HG03045 (cell line): ENCODE measurements around the gene NCOA5.

Experiments used
- ATAC-seq: cut with Tn5 transposase; IDR thresholded peaks from one replicate; pipeline ENCODE4 v1.9.1; 2021; ENCODE audit warnings: mild to moderate bottlenecking, moderate library complexity; ENCODE audit not compliant: unreplicated experiment

NCOA5 gene

DNA sequence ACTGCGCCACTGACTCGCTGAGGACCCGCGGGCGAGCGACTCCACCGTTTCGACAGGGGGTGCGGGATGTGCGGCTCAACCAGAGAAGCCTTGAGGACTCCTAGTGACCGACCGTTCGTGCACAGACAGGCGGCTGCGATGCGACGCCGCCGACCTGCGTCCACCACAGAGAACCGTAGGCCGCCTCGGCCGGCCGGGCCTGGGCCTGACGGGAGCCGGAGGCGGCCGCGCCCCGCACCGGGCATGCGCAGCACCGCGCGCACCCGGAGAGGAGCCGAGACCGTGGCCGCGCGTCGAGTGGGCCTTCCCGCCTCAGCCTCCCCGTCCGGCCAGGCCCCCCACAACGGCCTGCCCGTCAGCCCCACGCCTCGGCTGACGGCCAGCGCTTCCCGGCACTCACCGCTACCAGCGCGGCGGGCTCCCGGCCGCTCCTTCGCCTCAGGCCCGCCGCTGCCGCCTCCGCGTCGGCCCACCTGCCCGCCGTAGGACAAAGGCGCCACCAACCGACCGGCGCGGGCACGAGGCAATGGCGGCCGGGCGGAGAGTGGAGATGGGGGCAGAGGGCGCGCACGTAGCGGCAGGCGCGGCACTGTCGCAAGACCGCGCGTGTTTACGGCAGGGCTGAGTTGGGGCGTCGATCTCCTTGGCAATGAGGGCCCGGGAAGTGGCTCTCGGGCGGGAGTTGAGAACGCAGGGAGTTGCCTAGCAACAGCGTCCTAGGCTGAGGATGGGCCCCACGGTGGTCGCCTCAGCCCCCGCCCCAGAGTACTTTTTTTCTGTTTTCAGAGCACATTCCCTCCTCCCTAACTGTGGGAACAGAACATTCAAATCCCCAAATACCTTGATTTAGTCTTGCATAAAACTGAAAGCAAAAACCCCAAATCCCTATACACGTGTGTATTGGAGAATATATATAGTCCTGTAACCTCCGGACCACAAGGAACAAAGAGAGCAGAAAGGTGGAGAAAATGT, at the start of gene NCOA5:
TSS of gene NCOA5 (minus strand) at position 546 of the 972 bp plus-strand sequence. CDS start 10,538 bp downstream, outside the sequence.
- ATAC-seq, result peak; percentile 87

DNA sequence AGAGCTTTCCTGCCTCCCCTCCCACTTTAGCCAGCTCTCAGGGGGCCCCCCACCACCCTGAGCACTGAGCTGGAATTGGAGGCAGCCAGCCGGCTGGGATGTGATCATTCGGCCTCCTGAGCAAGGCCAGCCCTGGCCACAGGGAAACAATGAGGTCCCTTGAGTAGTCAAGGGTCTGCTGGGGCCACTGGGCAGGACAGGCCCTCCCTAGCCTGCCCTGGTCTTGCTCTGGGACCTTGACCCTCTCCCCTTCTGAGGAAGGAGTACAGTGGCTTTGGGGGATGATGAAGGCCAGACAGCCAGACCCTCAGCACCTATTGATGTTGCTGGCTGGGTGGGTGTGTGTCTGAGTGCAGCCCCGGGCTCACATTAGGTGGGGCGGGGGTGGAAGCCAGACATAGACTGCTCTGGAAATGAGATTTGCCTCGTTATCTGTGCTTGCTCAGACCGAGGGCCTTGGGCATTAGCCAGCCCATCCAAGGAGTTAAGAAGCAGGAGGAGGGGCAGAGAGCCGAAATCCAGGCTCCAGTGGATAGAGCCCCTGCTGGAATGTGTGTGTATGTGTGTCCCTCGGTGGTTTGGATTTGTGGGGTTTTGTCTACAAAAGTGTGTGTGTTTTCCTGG, 49.6 kb upstream of the NCOA5 start:
- ATAC-seq, result no peak

DNA sequence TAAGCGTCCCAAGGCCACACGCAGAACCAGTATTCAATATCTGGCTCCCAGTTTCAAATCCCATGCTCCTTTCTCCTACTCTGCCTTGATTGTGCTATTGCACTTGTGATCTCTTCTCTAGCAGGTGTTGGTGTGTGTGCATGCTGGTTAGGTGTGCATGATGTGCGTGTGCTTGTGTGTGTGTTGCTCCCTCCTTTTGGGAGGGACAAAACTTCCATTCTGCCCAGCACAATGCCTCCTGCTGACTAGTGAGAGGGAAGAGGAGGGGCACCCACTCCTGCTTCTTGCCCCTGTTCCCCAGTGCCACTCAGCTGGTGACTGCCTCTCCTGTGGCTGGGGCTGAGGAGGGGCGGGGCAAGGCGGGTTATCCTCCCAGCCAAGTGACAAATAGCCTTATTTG, 48.1 kb upstream of the NCOA5 start:
- ATAC-seq, result no peak

DNA sequence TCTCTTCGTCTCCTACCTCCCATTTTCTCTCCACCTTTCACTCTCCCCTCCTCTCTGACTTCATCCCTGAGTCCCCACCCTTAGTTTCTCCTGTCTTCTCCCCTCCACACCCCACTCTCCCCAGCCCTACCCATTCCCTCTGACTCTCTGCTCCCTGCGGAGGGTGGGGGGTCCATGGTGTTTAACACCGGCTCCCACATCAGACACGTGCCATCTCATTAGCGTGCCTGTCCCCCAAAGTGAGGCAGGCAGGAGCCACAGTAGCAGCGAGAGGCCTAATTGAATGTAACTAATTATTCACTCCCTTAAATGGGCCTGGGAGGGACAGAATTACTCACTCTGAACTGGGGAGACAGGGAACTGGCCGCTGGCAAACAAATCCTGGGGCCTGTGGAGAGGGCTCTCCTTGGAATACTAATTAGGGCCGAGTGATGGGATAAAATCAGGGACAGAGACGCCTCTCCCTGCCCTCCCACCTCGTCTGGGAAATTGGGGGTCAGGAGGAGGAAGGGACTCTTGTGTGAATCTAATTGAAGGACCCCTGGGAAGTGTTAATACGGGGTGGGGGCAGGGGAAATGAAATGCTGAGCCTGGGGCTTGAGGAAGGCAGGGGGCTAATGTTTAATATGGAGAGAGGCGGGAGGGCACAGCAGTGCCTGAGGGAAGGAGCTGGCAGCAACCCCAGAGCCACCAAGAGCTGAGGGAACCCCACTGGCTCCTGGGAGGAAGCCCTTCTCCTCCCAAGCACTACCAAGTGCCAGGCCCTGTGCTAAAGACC, 46.3 kb upstream of the NCOA5 start:
- no peak for ATAC-seq

DNA sequence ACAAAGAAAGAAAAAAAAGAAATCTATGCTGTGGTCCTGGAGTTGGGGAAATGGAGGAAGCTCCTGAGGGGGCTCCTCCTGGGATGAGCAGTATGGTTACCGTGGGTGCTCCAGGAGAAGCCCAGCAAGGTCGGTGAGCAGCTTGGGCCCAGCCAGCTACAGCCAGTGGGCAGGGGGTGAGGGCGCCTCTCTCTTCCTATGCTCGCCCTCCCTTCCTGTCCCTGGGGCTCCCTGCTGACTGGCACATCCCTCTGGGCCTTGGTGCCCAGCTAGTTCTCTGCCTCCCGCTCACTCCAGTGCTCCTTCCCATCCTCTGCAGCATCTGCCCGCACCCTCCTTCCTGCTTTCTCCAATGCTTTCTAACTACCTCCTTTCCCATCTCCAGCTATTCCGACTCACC, 45.0 kb upstream of the NCOA5 start:
- no peak for ATAC-seq

DNA sequence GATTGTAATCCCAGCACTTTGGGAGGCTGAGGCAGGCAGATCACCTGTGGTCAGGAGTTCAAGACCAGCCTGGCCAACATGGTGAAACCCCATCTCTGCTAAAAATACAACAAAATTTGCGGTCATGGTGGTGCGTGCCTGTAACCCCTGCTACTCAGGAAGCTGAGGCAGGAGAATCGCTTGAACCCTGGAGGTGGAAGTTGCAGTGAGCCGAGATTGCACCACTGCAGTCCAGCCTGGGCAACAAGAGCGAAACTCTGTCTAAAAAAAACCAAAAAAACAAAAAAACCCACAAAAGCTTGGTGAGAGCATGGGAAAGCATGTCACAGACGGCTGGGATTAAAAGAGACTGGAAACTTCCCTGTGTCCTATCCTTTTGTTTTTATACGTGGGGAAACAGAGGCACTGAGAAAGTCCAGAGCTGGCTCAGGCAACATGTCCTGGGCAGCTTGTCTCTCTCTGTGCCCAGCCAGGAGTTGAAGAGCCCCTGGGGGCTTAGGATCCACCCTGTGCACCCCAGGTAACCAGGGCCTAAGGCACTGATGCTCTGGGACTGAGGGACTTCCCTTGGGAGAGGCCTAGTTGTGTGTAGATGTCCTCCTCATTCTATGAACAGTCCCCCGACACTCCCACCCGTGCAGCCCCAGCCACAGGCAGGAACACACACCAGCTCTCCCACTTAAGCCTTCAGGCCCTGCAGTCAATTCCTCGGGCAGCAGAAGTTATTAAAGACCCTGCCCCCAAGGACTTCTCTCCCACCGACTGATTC, 44.3 kb upstream of the NCOA5 start:
- no peak for ATAC-seq

- ATAC-seq, result peak; percentile 47
Observed at GRCh38 chr20:46132705-46133120, 43.0 kb upstream of the NCOA5 start.

DNA sequence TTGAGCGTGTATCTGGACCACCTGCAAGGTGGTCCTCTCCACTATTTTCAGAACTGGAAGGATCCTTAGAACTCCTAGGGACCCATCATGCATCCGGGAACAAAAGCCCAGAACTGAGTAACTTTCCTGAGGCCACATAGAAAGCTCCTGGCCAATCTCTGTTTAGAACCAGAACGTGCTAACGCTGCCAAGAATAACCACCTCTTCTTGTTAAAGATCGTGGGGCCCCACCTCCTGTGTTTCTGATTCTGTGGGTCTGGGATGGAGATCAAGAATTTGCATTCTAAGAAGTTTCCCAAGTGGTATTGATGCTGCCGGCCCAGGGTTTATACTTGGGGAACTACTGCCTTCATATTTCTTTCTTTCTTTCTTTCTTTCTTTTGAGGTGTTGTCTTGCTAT, 41.6 kb upstream of the NCOA5 start:
- no peak for ATAC-seq

DNA sequence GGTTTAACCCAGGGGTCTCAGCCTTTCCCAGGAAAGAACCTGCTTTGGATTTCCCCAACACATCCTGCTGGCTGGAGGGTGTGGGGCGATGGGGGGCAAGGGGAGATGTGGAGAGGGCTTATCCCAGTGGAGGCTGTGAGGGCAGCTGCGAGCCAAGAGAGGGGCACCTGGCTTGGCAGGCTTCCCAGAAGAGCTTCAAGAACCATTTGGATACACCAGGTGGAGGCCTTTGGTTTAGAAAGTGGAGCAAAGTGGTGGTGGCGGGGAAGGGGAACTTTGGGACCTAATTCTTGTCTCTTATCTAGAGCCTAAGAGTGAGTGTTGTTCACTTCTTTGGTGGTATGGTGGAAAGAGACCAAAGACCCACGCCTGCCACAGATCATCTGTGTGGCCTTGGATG, 40.8 kb upstream of the NCOA5 start:
- ATAC-seq, result no peak

DNA sequence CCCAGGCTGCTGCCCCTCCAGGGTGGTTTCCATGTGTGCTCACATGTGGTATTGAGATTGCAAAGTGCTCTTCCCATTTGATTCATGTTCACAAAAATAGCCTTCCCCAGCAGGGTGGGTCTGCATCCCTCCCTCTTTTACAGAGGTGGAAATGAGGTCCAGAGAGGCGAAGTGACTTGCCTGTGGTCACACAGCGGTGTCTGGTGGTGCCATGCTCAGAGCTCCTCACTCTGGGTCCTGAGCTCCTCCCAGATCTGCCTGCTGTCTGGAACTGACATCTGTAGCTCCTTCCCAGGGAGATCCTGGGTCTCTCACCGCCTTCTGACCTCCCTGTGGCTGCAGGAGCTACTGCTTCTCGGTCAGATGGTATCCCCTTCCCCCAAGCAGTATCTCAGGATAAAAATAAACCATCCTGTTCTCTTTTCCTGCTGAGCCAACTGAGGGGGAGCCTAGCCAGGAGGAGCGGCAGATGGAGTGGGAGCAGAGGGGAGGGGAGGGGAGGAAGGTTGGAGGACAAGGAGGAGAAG, 40.3 kb upstream of the NCOA5 start:
- ATAC-seq, result no peak

- no peak for ATAC-seq
Observed at GRCh38 chr20:46128310-46129151, 38.8 kb upstream of the NCOA5 start.

GRCh38 chr20:46127396-46128010, 37.7 kb upstream of the NCOA5 start:
- ATAC-seq, result no peak

DNA sequence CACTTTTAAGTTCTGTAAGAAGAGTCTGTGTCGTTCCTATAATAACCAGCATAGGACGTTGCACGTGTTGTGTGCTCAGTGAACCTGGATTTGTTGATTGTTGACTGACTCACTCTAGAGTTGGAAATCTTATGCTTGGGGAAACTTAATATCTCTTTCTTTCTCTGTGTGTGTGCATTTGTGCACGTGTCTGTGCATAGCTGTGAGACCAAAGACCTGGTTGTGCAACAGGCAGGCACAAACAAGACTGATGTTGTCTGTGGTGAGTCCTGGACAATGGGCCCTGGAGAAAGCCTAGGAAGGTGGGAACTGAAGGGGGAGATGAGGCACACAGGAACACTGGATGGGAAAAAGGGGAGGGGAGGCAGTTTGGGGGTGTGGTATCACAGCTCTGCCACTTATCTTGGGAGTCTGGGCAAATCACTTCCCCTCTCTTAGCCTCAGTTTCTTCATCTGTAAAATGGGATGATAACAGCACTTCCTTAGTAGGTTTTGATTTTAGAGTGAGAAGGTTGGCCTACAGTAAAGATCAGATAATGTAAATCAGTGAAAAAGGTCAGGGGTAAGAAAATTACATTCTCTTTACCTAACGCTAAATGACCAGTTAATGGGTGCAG, 36.8 kb upstream of the NCOA5 start:
- no peak for ATAC-seq

DNA sequence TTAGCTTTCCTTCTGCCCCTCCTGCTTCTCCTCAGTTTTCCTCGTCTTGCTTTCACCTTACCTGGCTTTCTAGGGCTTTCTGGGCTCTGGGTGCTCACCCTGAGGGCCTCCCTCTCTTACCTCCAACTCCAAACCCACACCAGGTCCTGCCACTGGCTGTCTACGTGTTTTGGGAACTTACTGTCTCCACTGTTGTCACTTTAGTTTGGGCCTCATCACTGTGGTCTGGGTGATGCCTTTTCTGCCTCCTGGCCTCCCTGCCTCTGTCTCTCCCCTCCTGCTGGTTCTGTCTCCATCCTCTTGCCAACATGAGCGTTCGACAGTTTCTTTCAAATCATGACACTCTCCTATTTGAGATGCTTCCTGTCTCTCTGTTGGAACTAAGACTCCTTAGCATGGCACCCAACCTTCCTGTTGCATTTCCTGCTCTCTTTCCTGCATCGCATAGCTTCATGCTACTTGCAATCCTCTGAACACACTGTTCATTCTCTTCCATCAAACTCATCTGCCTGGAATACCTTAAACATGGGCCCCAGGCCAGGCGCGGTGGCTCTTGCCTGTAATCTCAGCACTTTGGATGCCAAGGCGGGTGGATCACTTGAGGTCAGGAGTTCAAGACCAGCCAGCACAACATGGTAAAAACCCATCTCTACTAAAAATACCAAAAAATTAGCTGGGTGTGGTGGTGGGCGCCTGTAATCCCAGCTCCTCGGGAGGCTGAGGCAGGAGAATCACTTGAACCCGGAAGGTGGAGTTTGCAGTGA, 33.9 kb upstream of the NCOA5 start:
- no peak for ATAC-seq

- no peak for ATAC-seq
Observed at GRCh38 chr20:46122516-46123481, 33.0 kb upstream of the NCOA5 start.

DNA sequence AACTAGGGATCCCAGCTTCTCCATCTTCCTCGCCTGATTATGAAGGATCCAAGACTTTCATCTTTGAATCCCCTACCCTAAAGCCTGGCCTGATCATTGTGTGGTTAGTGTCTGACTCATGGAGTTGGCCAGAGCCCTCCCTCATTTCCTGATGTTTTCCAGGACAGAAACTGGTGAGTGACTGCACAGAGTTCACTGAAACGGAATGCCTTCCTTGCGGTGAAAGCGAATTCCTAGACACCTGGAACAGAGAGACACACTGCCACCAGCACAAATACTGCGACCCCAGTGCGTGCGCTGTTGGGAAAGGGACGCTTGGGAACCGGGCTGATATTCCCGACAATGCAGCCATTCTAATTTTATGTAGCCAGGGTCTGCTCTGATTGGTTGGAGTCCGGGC, 32.3 kb upstream of the NCOA5 start:
- no peak for ATAC-seq
